ENCODE data around the gene NFIB.

Gene NFIB

DNA sequence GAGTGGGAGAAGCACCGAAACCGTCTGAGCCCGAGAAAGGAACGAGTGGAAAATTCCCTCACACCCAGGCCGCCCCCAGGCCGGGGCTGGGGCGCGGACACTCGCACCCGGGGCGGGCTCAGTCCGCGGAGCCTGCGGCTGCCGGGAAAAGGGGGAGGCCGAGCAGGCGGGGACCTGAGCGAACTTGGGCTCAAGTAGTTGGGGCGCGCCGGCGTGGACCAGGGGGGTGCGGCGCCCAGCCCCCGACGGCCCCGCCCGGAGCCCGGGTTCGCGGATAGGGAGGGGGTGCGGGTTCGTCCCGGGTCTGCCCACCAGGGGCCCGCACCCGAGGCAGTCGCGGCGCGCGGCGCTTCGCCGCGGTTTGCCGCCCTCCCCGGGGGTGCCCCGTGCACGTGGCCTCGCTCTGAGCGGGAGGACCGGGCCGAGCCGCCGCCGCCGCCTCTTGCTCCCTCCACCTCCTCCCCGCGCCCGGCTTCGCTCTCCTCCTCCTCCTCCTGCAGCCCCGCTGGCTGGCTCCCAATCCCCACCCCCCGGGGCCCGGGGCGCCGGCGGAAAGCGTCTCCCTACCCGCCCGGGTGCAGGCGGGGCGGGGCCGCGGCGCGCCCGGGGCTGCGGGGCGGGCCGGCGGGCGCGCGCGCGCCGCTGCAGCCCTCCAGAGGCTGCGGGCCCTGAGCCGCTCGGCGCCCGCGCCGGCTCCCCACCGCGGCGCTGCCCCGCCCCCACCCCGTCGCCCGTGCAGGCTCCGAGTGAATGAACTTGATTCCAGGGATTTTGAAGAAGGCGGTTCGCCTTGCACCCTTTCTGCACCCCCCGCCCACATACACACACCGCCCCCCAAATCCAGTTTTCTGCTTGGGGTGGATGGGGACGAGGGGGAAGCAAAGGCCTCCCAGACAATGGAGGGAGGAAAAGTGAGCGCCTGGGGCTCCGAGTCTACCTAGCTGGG, 1.3 kb upstream of the NFIB start:
- TF ChIP-seq, protein P1, sequence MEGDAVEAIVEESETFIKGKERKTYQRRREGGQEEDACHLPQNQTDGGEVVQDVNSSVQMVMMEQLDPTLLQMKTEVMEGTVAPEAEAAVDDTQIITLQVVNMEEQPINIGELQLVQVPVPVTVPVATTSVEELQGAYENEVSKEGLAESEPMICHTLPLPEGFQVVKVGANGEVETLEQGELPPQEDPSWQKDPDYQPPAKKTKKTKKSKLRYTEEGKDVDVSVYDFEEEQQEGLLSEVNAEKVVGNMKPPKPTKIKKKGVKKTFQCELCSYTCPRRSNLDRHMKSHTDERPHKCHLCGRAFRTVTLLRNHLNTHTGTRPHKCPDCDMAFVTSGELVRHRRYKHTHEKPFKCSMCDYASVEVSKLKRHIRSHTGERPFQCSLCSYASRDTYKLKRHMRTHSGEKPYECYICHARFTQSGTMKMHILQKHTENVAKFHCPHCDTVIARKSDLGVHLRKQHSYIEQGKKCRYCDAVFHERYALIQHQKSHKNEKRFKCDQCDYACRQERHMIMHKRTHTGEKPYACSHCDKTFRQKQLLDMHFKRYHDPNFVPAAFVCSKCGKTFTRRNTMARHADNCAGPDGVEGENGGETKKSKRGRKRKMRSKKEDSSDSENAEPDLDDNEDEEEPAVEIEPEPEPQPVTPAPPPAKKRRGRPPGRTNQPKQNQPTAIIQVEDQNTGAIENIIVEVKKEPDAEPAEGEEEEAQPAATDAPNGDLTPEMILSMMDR (IDR thresholded peaks at IDR 0.05; ENCODE audit: low read length, missing control alignments), result no peak
- H3K4me3 ChIP-seq (replicated peaks; ENCODE audit: low read depth, low read length), result peak overlapping the region; percentile 99
- peak; percentile 92 for DNase-seq (ENCODE audit: low read depth)

DNA sequence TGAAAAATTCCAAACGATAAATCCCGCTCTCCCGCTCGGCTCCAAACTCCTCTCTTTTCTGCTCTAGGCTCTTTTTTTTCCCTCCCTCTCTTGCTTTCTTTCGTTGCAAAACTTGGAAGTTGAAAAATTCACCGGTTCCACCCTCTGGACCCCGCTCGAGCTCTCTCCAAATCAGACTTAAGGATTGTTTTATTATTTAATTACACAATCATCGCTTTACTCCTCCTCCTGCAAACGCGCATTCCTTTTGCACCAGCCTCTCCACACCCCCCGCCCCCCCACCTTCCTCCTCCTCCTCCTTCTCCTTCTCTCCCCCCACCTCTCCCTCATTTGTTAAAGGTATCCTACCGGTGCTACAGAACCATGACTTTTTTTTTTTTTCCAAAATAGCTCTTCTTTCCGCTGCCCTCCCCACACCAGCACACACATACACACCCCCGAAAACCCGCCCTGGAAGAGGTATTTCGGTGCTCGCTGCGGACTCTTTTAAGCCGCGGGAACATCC, 535 bp upstream of the NFIB start:
- peak overlapping the region; percentile 99 for H3K4me3 ChIP-seq (replicated peaks; ENCODE audit: low read depth, low read length)
- TF ChIP-seq, protein P1 (IDR thresholded peaks at IDR 0.05; ENCODE audit: low read length, missing control alignments), result no peak
- peak; percentile 96 for DNase-seq (ENCODE audit: low read depth)

DNA sequence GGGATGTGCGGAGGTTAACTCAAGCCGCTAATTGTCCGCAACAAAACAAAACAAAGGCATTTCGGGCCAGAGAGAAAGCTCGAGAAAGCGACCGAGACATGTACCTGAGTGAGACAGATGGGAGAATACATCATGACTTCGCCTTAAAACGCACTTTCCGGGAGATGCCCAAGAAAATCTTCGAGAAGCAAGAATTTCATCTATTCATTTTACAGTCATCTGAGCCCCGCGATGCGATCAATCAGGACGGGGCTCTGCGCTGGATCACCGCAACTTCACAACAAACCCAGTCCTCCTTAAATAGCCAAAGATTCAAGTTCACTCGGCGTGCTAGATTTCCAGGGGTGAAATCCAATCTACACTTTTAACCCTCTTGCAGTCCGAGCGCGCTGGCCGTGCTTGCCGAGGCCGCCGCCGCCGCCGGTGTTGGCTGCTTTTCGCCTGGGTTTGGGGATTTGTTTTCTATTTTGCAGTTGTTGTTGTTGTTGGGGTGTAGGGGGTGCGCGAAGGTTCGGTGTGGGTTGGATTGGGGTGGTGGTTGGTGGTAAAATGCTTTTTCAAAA, 482 bp downstream of the NFIB start:
- TF ChIP-seq, protein P1 (IDR thresholded peaks at IDR 0.05; ENCODE audit: low read length, missing control alignments), result no peak
- H3K4me3 ChIP-seq (replicated peaks; ENCODE audit: low read depth, low read length), result peak overlapping the region; percentile 99
- DNase-seq (ENCODE audit: low read depth), result no peak

DNA sequence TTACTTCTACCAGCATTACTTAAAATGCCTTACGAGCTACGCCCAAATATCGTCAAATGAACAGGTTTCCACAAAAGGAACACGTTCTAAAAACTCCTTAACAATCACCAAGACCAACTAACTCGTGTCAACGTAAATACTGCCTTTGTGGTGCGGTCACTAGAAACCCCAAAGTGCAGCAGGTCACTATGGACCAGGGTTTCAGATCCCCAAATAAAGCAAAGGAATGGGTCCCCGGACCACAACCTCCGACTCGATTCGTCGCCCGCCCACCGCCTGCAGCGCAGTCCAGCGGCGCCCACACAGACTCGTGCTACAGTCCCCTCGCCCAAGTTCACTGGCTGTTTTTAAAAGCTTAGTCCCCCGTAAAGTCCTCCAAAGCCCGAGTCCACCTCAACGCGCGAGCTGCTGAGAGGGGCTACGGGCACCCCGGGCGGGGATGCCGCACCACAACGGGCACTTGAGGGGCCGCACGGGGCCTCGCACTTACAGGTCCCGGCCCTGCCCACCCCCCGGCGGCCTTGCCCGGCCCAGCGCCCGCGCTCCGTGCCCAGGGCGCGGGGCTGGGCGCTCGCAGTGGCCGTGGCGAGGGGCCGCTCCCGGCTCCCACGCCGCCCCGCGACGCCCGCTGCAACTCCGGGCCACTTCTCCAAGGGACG, 1.1 kb downstream of the NFIB start:
- peak overlapping the region; percentile 99 for H3K4me3 ChIP-seq (replicated peaks; ENCODE audit: low read depth, low read length)
- TF ChIP-seq, protein P1 (IDR thresholded peaks at IDR 0.05; ENCODE audit: low read length, missing control alignments), result no peak
- no peak for DNase-seq (ENCODE audit: low read depth)

DNA sequence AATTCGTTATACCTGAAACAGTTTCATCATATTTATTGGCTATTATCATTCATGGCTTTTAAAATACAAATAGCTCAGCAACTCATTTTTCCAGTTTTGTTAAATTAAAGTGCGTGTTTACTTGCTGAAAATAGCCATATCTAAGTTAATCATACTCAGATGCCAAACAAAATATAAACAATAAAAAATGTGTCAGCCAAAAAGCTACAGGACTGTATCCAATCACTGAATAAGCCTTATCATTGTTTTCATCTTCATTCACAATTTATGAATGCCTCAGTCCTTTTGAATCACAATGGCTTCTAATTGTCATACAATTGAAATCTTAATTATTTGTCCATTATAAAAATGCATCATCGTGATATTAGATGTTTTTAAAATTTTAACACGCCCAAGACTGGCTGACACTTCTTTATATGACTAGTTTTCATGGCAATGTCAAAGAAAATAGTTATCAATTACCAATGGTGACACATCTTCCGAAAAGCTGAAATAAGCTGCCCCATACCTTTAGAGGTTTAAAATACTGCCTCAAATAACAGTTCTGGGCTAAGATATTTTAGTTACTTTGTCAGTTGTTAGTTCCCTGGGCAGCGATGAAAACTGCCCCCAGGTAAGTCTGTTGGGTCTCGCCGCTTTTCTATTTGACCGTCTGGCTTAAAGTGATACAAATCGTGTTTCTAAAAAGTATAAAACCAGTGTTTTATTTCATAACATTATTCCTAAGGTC, 1.8 kb downstream of the NFIB start:
- DNase-seq (ENCODE audit: low read depth), result no peak
- peak overlapping the region; percentile 99 for H3K4me3 ChIP-seq (replicated peaks; ENCODE audit: low read depth, low read length)
- TF ChIP-seq, protein P1 (IDR thresholded peaks at IDR 0.05; ENCODE audit: low read length, missing control alignments), result no peak

DNA sequence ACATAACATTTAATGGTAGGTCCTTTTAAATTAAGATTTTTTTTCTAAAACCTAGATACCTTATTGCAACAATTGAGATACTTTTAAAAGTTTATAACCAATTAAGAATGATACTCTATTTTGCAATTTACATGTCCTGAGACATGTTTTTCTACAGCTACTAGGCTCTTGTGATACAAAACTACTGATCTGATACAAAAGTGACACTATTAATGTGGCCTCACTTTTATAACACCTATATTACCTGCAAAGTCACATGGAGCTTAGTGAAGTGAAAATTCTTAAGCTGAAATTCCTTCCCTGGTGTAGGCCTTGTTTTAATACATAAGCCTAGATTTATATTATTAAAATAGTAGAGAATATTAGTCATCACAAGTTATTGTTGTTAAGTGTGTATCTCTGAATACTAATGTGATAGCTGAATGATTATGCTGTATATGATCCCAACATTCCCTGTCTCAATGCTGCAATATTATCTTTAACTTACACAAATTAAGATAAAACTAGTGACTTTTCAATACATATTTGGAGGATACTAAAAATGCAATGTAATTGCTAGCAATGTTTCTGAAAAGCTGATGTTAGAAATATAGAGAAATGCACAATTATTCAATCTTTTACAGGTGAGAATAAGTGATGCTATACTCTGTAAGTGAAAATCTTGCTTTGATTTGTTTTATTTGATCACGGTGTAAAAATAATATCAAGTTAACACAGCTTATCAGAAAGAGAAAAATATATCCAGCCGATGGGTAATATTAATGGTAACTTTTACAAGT, 2.6 kb downstream of the NFIB start:
- TF ChIP-seq, protein P1 (IDR thresholded peaks at IDR 0.05; ENCODE audit: low read length, missing control alignments), result no peak
- H3K4me3 ChIP-seq (replicated peaks; ENCODE audit: low read depth, low read length), result peak overlapping the region; percentile 99
- DNase-seq (ENCODE audit: low read depth), result no peak
